ENCODE results near the gene PTPRK. TPM values are rescaled to one million over a fixed set of nuclear protein-coding genes. Genes with fewer than 3 reads are reported as not detected.

The PTPRK gene
- total RNA-seq, 1 experiment from 2014 or later, result 94.4 TPM

GRCh38 chr6:127920804-127921203, 599.6 kb downstream of the PTPRK start:
- Histone ChIP-seq H3K36me3 (ENCODE audit: control insufficient read depth, insufficient read depth, low read length) (no peaks in the 10 kb centered on the region), H3K27me3 (replicated peaks; ENCODE audit: control insufficient read depth, insufficient read depth, low read length) (no peaks in the 10 kb centered on the region), H3K9me3 (no peaks in the 10 kb centered on the region), H3K4me1 (no peaks in the 10 kb centered on the region), H3K4me3 (ENCODE audit: low read depth, low read length) (no peak overlapping the region)
- no peak overlapping the region for H3K4me3 Mint-ChIP-seq (ENCODE audit: unreplicated experiment)
- H3K36me3 Mint-ChIP-seq (ENCODE audit: insufficient read depth, unreplicated experiment), result no peaks in the 10 kb centered on the region
- ChIA-PET CTCF (no interaction called here), POLR2A (no interaction called here)
- H3K27ac Mint-ChIP-seq (ENCODE audit: unreplicated experiment), result no peak overlapping the region
- no peak for TF ChIP-seq CTCF (IDR thresholded peaks at IDR 0.05; ENCODE audit: insufficient read depth in 1 of 2, low read depth in 1 of 2, low read length in 1 of 2, severe bottlenecking in 1 of 2, unreplicated experiment in 1 of 2)
- H3K9me3 Mint-ChIP-seq (ENCODE audit: unreplicated experiment), result peaks cover 10% of the 10 kb centered on the region
- no TSS peak for BruUV-seq (replicated peaks)
- H3K4me1 Mint-ChIP-seq (ENCODE audit: low read depth, unreplicated experiment), result no peaks in the 10 kb centered on the region
- no peaks in the 10 kb centered on the region for H3K27me3 Mint-ChIP-seq (ENCODE audit: insufficient read depth, unreplicated experiment)
- intact Hi-C loops (cut with micrococcal nuclease; ENCODE audit: unreplicated experiment), result no loop called here
- no peak for DNase-seq

Data from Caco-2 (cell line).